H1 (cell line): Measurements from ENCODE around the gene MYORG.

Experiments
- ASH2L ChIP-seq: fragments of 200-600, 300-600 bp; sonication (generic); IDR thresholded peaks from one replicate; pipeline ENCODE4 v1.7.1; 2017; ENCODE audit warnings: low read length
- ATF3 ChIP-seq: IDR thresholded peaks from 2 replicates; pipeline ENCODE4 v1.6.1; 2011; ENCODE audit warnings: low read depth, mild to moderate bottlenecking, low read length; ENCODE audit not compliant: insufficient read depth
- CTCF ChIP-seq, 3 experiments: IDR thresholded peaks; 1 replicate in 2 of 3; 2 replicates in 1 of 3; pipeline versions ENCODE4 v1.5.1 to v1.6.1; 2011; ENCODE audit warnings: low read length in 3 of 3, mild to moderate bottlenecking in 3 of 3, inconsistent platforms in 2 of 3, low read depth in 1 of 3, moderate library complexity in 1 of 3; ENCODE audit not compliant: insufficient read depth in 1 of 3; ENCODE audit errors: control extremely low read depth in 1 of 3
- EZH2 ChIP-seq: fragments of 200-600 bp; sonication (generic); IDR thresholded peaks from 2 replicates; pipeline ENCODE4 v1.7.1; 2012; ENCODE audit warnings: low read depth, mild to moderate bottlenecking, moderate library complexity, low read length, inconsistent platforms; ENCODE audit not compliant: severe bottlenecking
- POLR2A ChIP-seq, 2 experiments: IDR thresholded peaks; 1 replicate in 1 of 2; 2 replicates in 1 of 2; pipeline ENCODE4 v1.6.1; 2011; ENCODE audit warnings: low read depth in 2 of 2, low read length in 2 of 2, mild to moderate bottlenecking in 2 of 2; ENCODE audit errors: control extremely low read depth in 1 of 2
- SIN3A ChIP-seq, 2 experiments: IDR thresholded peaks in 1 of 2; conservative IDR thresholded peaks in 1 of 2; 2 replicates each; pipeline ENCODE4 v1.6.1; 2011 to 2012; ENCODE audit warnings: low read length in 2 of 2, improper control_type of control experiment in 1 of 2, low read depth in 1 of 2, mild to moderate bottlenecking in 1 of 2
- ZNF274 ChIP-seq: IDR thresholded peaks from 2 replicates; pipeline ENCODE4 v1.7.0; 2012; ENCODE audit warnings: low read length, borderline replicate concordance; ENCODE audit errors: extremely low read depth

- TF ChIP-seq CTCF (IDR thresholded peaks at IDR 0.05; ENCODE audit: control extremely low read depth in 1 of 3, insufficient read depth in 1 of 3, low read depth in 1 of 3, low read length in 3 of 3) (no peak), ATF3 (no peak), POLR2A (IDR thresholded peaks at IDR 0.05; ENCODE audit: control extremely low read depth in 1 of 2, low read depth in 2 of 2, low read length in 2 of 2) (no peak), EZH2 (no peak), ASH2L (no peak), ZNF274 (no peak), SIN3A (conservative IDR thresholded peaks at IDR 0.05 in 1 of 2, IDR thresholded peaks at IDR 0.05 in 1 of 2; ENCODE audit: low read depth in 1 of 2, low read length in 2 of 2) (no peak)
Observed at GRCh38 chr9:34326690-34327089, 50.0 kb downstream of the MYORG start.
